Upper lobe of left lung (tissue), 6 donors: Measurements from ENCODE around the gene SHROOM2. TPM values are rescaled to one million over a fixed set of nuclear protein-coding genes. Genes with fewer than 3 reads are reported as not detected.

Source experiments
- ATAC-seq, 2 donors: fragments of 200-7000 bp; cut with Tn5 transposase; one replicate each; pipeline ENCODE4 v1.9.1; 2022; ENCODE audit warnings: mild to moderate bottlenecking in 2 of 2, moderate library complexity in 2 of 2; ENCODE audit not compliant: low FRiP score in 2 of 2
- DNase-seq, 2 donors: peaks; one replicate each; pipeline ENCODE4 v3.0.0-alpha.2; 2019 to 2020
- H3K27ac ChIP-seq, 4 donors: fragments of 200-600 bp; sonication (generic); one replicate each; pipeline ENCODE4 v1.5.1; 2016 to 2019
- H3K27me3 ChIP-seq, 4 donors: fragments of 200-600 bp; sonication (generic); one replicate each; pipeline ENCODE4 v1.5.1; 2017 to 2019
- H3K36me3 ChIP-seq, 4 donors: fragments of 200-600 bp; sonication (generic); one replicate each; pipeline ENCODE4 v1.5.1; 2016 to 2019
- H3K4me1 ChIP-seq, 4 donors: fragments of 200-600 bp; sonication (generic); one replicate each; pipeline ENCODE4 v1.5.1; 2018 to 2019
- H3K4me3 ChIP-seq, 4 donors: fragments of 200-600 bp; sonication (generic); one replicate each; pipeline ENCODE4 v1.5.1; 2017 to 2019; ENCODE audit warnings: mild to moderate bottlenecking in 2 of 4, moderate library complexity in 1 of 4
- H3K9me3 ChIP-seq, 4 donors: fragments of 200-600 bp; sonication (generic); one replicate each; pipeline ENCODE4 v1.5.1; 2018 to 2019
- EP300 ChIP-seq, 4 donors: sonication (generic); formaldehyde crosslinking; IDR thresholded peaks; one replicate each; pipeline ENCODE4 v1.5.1; 2017; ENCODE audit warnings: antibody characterized with exemption in 4 of 4, control low read depth in 2 of 4
- POLR2A ChIP-seq, 4 donors: fragments of 450-650 bp; IDR thresholded peaks; one replicate each; pipeline ENCODE4 v1.5.1; 2016 to 2017; ENCODE audit warnings: antibody characterized with exemption in 4 of 4, mild to moderate bottlenecking in 2 of 4
- POLR2AphosphoS5 ChIP-seq, 2 donors: sonication (generic); formaldehyde crosslinking; IDR thresholded peaks; one replicate each; pipeline ENCODE4 v1.5.1; 2017; ENCODE audit warnings: antibody characterized with exemption in 2 of 2
- WGBS, 2 donors: methylation state at CpG; one replicate each; pipeline ENCODE4 v1.1.5; 2017 to 2018; 5-methylcytosine and 5-hydroxymethylcytosine counted together
- total RNA-seq, 6 donors: library from RNA; depleted of rRNA in 4 of 6; stranded (reverse); fragments of >200 nt in 4 of 6; gene quantifications; one replicate each; pipeline versions ENCODE4 v1.1.0 to v1.2.1, GENCODE V29; 2016 to 2021
- TF ChIP-seq, protein P1 (sequence below), 6 experiments: fragments of 450-650 bp in 4 of 6; fragments of 200-600 bp in 2 of 6; sonication (generic) in 2 of 6; IDR thresholded peaks; one replicate each; pipeline ENCODE4 v1.5.1; 2016 to 2019; ENCODE audit warnings: antibody characterized with exemption in 6 of 6
- donor health status: DM: no; HTN: no; CAD: no; lungs with moderate emphysema.
- donor health status: DM: no; HTN: yes; CAD: no; lungs with severe emphysema.

Gene SHROOM2
- total RNA-seq, 6 donors from 2014 or later: 6.6 to 22.9 (median 11.5) TPM

DNA sequence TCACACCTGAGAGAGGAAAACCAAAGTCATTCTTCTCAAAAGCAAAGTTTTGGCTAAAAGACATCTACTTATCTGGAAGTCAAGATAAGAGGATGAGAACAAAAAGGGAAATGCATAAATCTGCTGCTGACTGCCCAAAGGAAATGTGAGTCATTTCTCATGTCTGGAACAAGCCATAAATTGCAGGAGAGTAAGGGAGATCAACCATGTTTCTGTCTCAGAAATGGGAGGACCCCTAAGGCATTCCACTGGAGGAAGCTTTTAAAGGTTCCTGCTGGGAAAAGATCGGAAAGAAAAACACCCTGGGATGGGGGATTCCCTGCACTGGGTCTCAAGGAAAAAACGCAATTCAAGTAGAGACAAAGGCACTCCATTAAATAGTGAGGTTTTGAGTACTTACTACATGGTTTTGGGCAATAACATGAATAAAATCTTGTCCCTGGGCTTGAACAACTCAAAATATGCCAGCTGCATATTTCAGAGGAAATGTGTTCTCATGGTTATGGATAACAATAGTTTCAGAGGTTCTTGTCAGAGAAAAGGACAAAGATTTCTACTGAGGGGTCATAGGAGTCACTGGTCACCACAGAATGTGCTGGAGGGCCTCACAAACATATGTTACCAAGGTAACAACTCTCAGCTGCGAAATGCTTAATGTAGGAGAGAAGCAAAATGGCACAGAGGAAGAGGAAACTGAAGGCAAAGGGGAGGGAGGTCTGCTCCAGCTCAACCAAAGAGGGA, 39.9 kb upstream of the SHROOM2 start:
- Histone ChIP-seq H3K36me3 (no peaks in the 10 kb centered on the region), H3K9me3 (no peaks in the 10 kb centered on the region), H3K27ac (peak overlapping the region; percentile 39 to 60 (median 54)), H3K27me3 (no peaks in the 10 kb centered on the region), H3K4me1 (peaks cover 0 to 3% (median 1%) of the 10 kb centered on the region in 4 donors), H3K4me3 (no peak overlapping the region)
- ATAC-seq (no peak), DNase-seq (no peak)
- TF ChIP-seq, protein P1, sequence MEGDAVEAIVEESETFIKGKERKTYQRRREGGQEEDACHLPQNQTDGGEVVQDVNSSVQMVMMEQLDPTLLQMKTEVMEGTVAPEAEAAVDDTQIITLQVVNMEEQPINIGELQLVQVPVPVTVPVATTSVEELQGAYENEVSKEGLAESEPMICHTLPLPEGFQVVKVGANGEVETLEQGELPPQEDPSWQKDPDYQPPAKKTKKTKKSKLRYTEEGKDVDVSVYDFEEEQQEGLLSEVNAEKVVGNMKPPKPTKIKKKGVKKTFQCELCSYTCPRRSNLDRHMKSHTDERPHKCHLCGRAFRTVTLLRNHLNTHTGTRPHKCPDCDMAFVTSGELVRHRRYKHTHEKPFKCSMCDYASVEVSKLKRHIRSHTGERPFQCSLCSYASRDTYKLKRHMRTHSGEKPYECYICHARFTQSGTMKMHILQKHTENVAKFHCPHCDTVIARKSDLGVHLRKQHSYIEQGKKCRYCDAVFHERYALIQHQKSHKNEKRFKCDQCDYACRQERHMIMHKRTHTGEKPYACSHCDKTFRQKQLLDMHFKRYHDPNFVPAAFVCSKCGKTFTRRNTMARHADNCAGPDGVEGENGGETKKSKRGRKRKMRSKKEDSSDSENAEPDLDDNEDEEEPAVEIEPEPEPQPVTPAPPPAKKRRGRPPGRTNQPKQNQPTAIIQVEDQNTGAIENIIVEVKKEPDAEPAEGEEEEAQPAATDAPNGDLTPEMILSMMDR (IDR thresholded peaks at IDR 0.05): no peak
- TF ChIP-seq POLR2A (IDR thresholded peaks at IDR 0.05) (no peak), POLR2AphosphoS5 (IDR thresholded peaks at IDR 0.05) (no peak), EP300 (IDR thresholded peaks at IDR 0.05) (no peak)
- 24 to 42% methylated on average over 3 of the region's 3 CpGs for WGBS, 2 donors

DNA sequence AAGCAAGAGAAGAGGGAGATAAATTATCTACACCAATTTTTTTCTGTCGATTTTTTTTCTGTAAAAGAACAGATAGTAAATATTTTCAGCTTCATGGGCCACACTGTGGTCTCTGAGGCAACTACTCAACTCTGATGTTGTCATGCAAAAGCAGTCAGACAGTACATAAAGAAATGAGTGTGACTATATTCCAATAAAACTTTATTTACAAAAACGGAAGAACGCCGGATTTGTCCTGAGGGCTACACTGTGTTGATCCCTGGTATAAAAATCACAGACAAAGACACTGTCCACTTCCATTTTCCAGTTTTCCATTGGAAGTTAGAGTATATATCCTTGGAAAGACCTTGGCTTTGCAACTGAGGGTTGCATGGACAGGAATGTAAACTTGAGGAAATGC, 38.6 kb upstream of the SHROOM2 start:
- 86 to 93% methylated on average over 4 of the region's 4 CpGs for WGBS, 2 donors
- no peak for TF ChIP-seq EP300 (IDR thresholded peaks at IDR 0.05)
- TF ChIP-seq, protein P1 (IDR thresholded peaks at IDR 0.05): no peak
- no peak for TF ChIP-seq POLR2A (IDR thresholded peaks at IDR 0.05)
- TF ChIP-seq POLR2AphosphoS5 (IDR thresholded peaks at IDR 0.05): no peak

DNA sequence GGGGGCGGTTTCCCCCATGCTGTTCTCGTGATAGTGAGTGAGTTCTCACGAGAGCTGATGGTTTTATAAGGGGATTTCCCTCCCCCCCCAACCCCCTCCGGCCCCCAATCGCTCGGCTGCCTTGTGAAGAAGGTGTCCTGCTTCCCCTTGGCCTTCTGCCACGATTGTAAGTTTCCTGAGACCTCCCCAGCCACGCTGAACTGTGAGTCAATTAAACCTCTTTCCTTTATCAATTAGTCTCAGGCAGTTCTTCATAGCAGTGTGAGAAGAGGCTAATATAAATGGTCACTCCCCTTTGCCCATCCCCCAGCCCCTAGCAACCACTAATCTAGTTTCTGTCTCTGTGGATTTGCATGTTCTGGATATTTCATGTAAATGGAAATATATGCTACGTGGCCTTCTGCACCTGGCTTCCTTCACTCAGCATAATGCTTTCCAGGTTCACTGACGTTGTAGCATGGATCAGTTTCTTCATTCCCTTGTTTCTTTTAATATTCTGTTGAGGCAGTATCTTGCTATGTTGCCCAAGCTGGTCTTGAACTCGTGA, 37.0 kb upstream of the SHROOM2 start:
- Histone ChIP-seq H3K27me3 (no peaks in the 10 kb centered on the region), H3K9me3 (no peaks in the 10 kb centered on the region), H3K4me3 (no peak overlapping the region), H3K36me3 (no peaks in the 10 kb centered on the region), H3K4me1 (peaks cover 0 to 3% (median 1%) of the 10 kb centered on the region in 4 donors), H3K27ac (no peak overlapping the region)
- no peak for TF ChIP-seq EP300 (IDR thresholded peaks at IDR 0.05)
- 55 to 79% methylated on average over 5 to 11 of the region's 11 CpGs for WGBS, 2 donors
- ATAC-seq (no peak), DNase-seq (no peak)

More for the DNA sequence above, 38.6 kb upstream of the SHROOM2 start:
- no peak overlapping the region for H3K4me3 ChIP-seq
- H3K27me3 ChIP-seq: no peaks in the 10 kb centered on the region
- DNase-seq: no peak
- H3K36me3 ChIP-seq: no peaks in the 10 kb centered on the region
- peaks cover 0 to 3% (median 1%) of the 10 kb centered on the region in 4 donors for H3K4me1 ChIP-seq
- H3K27ac ChIP-seq: no peak overlapping the region
- no peaks in the 10 kb centered on the region for H3K9me3 ChIP-seq
- no peak for ATAC-seq

DNA sequence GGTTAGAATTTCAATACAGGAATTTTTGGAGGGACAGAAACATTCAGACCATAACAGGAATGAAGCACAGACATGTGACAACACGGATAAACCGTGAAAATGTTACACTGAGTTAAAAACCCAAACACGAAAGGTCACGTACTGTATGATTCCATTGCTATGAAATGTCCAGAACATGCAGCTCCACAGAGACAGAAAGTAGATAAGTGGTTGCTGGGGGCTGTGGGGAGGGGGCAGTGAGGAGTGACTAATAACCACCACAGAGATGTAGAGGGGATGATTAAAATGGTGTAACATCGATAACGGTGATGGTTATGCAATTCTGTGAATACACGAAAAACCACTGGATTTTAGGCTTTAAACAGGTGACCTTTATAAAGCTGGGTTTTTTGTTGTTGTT, 28.9 kb upstream of the SHROOM2 start:
- 90 to 93% methylated on average over 7 of the region's 7 CpGs for WGBS, 2 donors
- no peak for DNase-seq

DNA sequence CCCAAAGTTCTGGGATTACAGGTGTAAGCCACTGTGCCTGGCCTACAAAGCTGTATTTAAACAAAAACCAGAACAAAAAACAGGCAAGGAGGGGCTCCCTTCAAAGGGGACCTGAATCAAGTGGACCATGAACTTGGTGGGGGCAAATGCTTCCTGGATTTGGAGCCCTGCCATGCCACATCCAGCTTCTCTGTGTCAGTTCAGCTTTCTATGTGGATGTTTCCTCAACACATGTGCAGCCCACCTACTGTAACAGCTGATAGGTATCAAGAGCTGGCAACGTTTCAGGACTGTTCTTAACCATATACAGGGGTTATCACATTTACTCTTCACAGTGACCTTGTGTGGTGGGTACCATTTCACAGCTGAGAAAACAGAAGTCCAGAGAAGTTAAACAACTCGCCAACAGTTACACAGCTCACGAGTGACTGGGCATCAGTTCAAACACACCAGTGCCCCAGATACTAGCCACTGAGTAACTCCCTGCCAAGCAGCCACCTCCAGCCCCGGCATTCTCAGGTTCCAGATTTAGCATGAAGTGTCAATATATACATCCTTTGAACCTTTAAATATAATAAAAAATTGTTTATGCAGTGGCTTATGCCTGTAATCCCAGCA, 28.1 kb upstream of the SHROOM2 start:
- ATAC-seq: no peak
- no peak for DNase-seq
- Histone ChIP-seq H3K9me3 (no peaks in the 10 kb centered on the region), H3K27ac (no peak overlapping the region), H3K36me3 (no peaks in the 10 kb centered on the region), H3K27me3 (no peaks in the 10 kb centered on the region), H3K4me3 (no peak overlapping the region), H3K4me1 (no peaks in the 10 kb centered on the region)
- WGBS, 2 donors: 54 to 58% methylated on average over 2 to 4 of the region's 4 CpGs
- TF ChIP-seq EP300 (IDR thresholded peaks at IDR 0.05): no peak
- TF ChIP-seq POLR2AphosphoS5 (IDR thresholded peaks at IDR 0.05): no peak
- no peak for TF ChIP-seq POLR2A (IDR thresholded peaks at IDR 0.05)
- TF ChIP-seq, protein P1 (IDR thresholded peaks at IDR 0.05): no peak

More for the DNA sequence above, 28.9 kb upstream of the SHROOM2 start:
- Histone ChIP-seq H3K4me3 (no peak overlapping the region), H3K4me1 (no peaks in the 10 kb centered on the region), H3K27ac (no peak overlapping the region), H3K27me3 (no peaks in the 10 kb centered on the region), H3K9me3 (no peaks in the 10 kb centered on the region), H3K36me3 (no peaks in the 10 kb centered on the region)
- no peak for TF ChIP-seq POLR2A (IDR thresholded peaks at IDR 0.05)
- TF ChIP-seq, protein P1 (IDR thresholded peaks at IDR 0.05): no peak
- no peak for TF ChIP-seq POLR2AphosphoS5 (IDR thresholded peaks at IDR 0.05)
- TF ChIP-seq EP300 (IDR thresholded peaks at IDR 0.05): no peak
- no peak for ATAC-seq
